ENCODE measurements around the gene CDCP1. TPM values are rescaled to one million over a fixed set of nuclear protein-coding genes. Genes with fewer than 3 reads are reported as not detected.

CDCP1 gene
- total and polyA plus RNA-seq, 4 donors: 1.6 to 20.7 (median 4.2) TPM

GRCh38 chr3:45176912-45177311 lies 30.7 kb upstream of the CDCP1 start:
- 70 to 88% methylated on average over 4 of the region's 4 CpGs for WGBS, 2 donors
- no peak for DNase-seq

DNA sequence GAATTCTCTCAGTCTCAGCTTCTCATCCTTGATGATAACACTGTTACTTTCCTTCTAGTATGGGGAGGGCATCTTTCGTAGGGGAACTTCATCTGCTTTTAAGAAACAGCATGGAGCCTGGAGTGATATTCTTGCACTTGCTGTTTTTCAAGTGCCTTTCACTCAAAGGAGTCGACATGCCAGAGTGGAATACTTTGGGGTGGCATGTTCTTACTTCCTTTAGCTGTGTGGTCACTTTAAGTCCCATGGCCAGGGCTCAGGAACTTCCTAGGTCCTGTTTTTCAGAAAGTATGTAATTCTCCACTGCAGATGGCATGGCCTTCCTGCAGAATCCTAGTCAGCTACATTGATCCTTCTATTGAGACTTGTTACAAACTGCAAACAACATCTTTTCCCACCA lies 28.1 kb upstream of the CDCP1 start:
- Histone ChIP-seq H3K4me1 (ENCODE audit: control insufficient read depth in 5 of 5, insufficient read depth in 5 of 5, low read length in 5 of 5) (peaks cover 0 to 4% (median 0%) of the 10 kb centered on the region in 5 donors), H3K27ac (ENCODE audit: low read depth in 1 of 2, low read length in 1 of 2) (no peak overlapping the region), H3K27me3 (ENCODE audit: control insufficient read depth in 3 of 3, insufficient read depth in 3 of 3, low read length in 2 of 3) (no peaks in the 10 kb centered on the region), H3K9me3 (ENCODE audit: control insufficient read depth in 4 of 4, insufficient read depth in 3 of 4, low read length in 3 of 4) (no peaks in the 10 kb centered on the region), H3K9ac (ENCODE audit: insufficient read depth in 1 of 2, low read length in 2 of 2) (no peak overlapping the region), H3K4me3 (no peak overlapping the region), H3K36me3 (ENCODE audit: control insufficient read depth in 4 of 4, insufficient read depth in 4 of 4, low read length in 4 of 4) (no peaks in the 10 kb centered on the region)
- no peak for DNase-seq
- 44 to 62% methylated on average over 2 of the region's 2 CpGs for WGBS, 2 donors
- no peak for ATAC-seq (ENCODE audit: insufficient read depth, low FRiP score)
- TF ChIP-seq, protein P1, sequence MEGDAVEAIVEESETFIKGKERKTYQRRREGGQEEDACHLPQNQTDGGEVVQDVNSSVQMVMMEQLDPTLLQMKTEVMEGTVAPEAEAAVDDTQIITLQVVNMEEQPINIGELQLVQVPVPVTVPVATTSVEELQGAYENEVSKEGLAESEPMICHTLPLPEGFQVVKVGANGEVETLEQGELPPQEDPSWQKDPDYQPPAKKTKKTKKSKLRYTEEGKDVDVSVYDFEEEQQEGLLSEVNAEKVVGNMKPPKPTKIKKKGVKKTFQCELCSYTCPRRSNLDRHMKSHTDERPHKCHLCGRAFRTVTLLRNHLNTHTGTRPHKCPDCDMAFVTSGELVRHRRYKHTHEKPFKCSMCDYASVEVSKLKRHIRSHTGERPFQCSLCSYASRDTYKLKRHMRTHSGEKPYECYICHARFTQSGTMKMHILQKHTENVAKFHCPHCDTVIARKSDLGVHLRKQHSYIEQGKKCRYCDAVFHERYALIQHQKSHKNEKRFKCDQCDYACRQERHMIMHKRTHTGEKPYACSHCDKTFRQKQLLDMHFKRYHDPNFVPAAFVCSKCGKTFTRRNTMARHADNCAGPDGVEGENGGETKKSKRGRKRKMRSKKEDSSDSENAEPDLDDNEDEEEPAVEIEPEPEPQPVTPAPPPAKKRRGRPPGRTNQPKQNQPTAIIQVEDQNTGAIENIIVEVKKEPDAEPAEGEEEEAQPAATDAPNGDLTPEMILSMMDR (IDR thresholded peaks at IDR 0.05; ENCODE audit: control extremely low read depth, extremely low read depth): no peak

More at GRCh38 chr3:45176912-45177311, 30.7 kb upstream of the CDCP1 start:
- no peak overlapping the region for H3K27ac ChIP-seq (ENCODE audit: low read depth in 1 of 2, low read length in 1 of 2)
- TF ChIP-seq, protein P1 (IDR thresholded peaks at IDR 0.05; ENCODE audit: control extremely low read depth, extremely low read depth): no peak
- H3K4me3 ChIP-seq: no peak overlapping the region
- H3K9me3 ChIP-seq (ENCODE audit: control insufficient read depth in 4 of 4, insufficient read depth in 3 of 4, low read length in 3 of 4): no peaks in the 10 kb centered on the region
- peaks cover 0 to 4% (median 3%) of the 10 kb centered on the region in 5 donors for H3K4me1 ChIP-seq (ENCODE audit: control insufficient read depth in 5 of 5, insufficient read depth in 5 of 5, low read length in 5 of 5)
- no peak for ATAC-seq (ENCODE audit: insufficient read depth, low FRiP score)
- H3K9ac ChIP-seq (ENCODE audit: insufficient read depth in 1 of 2, low read length in 2 of 2): no peak overlapping the region
- H3K36me3 ChIP-seq (ENCODE audit: control insufficient read depth in 4 of 4, insufficient read depth in 4 of 4, low read length in 4 of 4): no peaks in the 10 kb centered on the region
- no peaks in the 10 kb centered on the region for H3K27me3 ChIP-seq (ENCODE audit: control insufficient read depth in 3 of 3, insufficient read depth in 3 of 3, low read length in 2 of 3)

- H3K4me3 ChIP-seq: no peak overlapping the region
- TF ChIP-seq, protein P1 (IDR thresholded peaks at IDR 0.05; ENCODE audit: control extremely low read depth, extremely low read depth): no peak
- peaks cover 0 to 4% (median 0%) of the 10 kb centered on the region in 5 donors for H3K4me1 ChIP-seq (ENCODE audit: control insufficient read depth in 5 of 5, insufficient read depth in 5 of 5, low read length in 5 of 5)
- DNase-seq (no peak), ATAC-seq (ENCODE audit: insufficient read depth, low FRiP score) (no peak)
- H3K9ac ChIP-seq (ENCODE audit: insufficient read depth in 1 of 2, low read length in 2 of 2): no peak overlapping the region
- H3K9me3 ChIP-seq (ENCODE audit: control insufficient read depth in 4 of 4, insufficient read depth in 3 of 4, low read length in 3 of 4): no peaks in the 10 kb centered on the region
- 91 to 95% methylated on average over 1 of the region's 1 CpG for WGBS, 2 donors
- H3K36me3 ChIP-seq (ENCODE audit: control insufficient read depth in 4 of 4, insufficient read depth in 4 of 4, low read length in 4 of 4): no peaks in the 10 kb centered on the region
- no peaks in the 10 kb centered on the region for H3K27me3 ChIP-seq (ENCODE audit: control insufficient read depth in 3 of 3, insufficient read depth in 3 of 3, low read length in 2 of 3)
- no peak overlapping the region for H3K27ac ChIP-seq (ENCODE audit: low read depth in 1 of 2, low read length in 1 of 2)
Observed at GRCh38 chr3:45173776-45174175, 27.6 kb upstream of the CDCP1 start.

- Histone ChIP-seq H3K9ac (ENCODE audit: insufficient read depth in 1 of 2, low read length in 2 of 2) (no peak overlapping the region), H3K36me3 (ENCODE audit: control insufficient read depth in 4 of 4, insufficient read depth in 4 of 4, low read length in 4 of 4) (no peaks in the 10 kb centered on the region), H3K4me1 (ENCODE audit: control insufficient read depth in 5 of 5, insufficient read depth in 5 of 5, low read length in 5 of 5) (peaks cover 0 to 10% (median 4%) of the 10 kb centered on the region in 5 donors), H3K4me3 (no peak overlapping the region), H3K27ac (ENCODE audit: low read depth in 1 of 2, low read length in 1 of 2) (no peak overlapping the region), H3K9me3 (ENCODE audit: control insufficient read depth in 4 of 4, insufficient read depth in 3 of 4, low read length in 3 of 4) (no peaks in the 10 kb centered on the region), H3K27me3 (ENCODE audit: control insufficient read depth in 3 of 3, insufficient read depth in 3 of 3, low read length in 2 of 3) (no peaks in the 10 kb centered on the region)
- no peak for DNase-seq
- WGBS, 2 donors: 71 to 86% methylated on average over 4 of the region's 4 CpGs
- no peak for ATAC-seq (ENCODE audit: insufficient read depth, low FRiP score)
- TF ChIP-seq, protein P1 (IDR thresholded peaks at IDR 0.05; ENCODE audit: control extremely low read depth, extremely low read depth): no peak
Observed at GRCh38 chr3:45171283-45171682, 25.1 kb upstream of the CDCP1 start.

Data from lung (tissue), 12 donors.